LHCN-M2 (cell line): ENCODE results near the gene ADAM8. TPM values are rescaled to one million over a fixed set of nuclear protein-coding genes. Genes with fewer than 3 reads are reported as not detected.
"Not testable (repeated sequence)": the region's sequence is repeated elsewhere in the genome, so short reads cannot be mapped to it uniquely, and the experiment has no call there.

Source experiments
- DNase-seq: peaks from one replicate; pipeline ENCODE4 v3.0.0-alpha.2; 2012; ENCODE audit warnings: low read depth
- total RNA-seq: library from RNA; depleted of rRNA; stranded (reverse); fragments of >200 nt; gene quantifications from 2 replicates; pipeline ENCODE4 v1.2.3, GENCODE V29; 2014

The ADAM8 gene
- total RNA-seq, 1 experiment from 2014 or later: 0.57 TPM

GRCh38 chr10:133268532-133268931, 8.1 kb downstream of the ADAM8 start:
- DNase-seq: no peak

GRCh38 chr10:133267829-133268228, 8.8 kb downstream of the ADAM8 start:
- no peak for DNase-seq

DNA sequence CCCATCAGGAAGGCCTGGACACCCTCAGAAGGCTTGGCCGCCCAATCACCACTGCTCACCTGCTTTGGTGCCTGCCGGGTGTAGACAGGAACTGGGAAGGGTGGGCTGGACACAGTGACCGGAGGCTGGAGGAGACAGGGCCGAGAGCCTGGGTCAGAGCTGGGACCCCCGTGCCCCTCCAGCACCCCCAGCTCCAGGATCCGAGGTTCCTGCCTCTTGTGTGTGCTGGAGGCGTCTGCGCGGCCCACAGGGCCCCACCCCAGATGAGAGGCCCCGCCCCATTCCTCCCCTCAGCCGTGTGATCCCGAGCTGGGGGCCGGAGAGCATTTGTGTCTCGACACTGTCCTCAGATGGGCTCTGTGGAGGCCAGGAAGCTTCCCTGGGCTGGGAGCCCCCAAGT, 9.4 kb downstream of the ADAM8 start:
- no peak for DNase-seq

DNA sequence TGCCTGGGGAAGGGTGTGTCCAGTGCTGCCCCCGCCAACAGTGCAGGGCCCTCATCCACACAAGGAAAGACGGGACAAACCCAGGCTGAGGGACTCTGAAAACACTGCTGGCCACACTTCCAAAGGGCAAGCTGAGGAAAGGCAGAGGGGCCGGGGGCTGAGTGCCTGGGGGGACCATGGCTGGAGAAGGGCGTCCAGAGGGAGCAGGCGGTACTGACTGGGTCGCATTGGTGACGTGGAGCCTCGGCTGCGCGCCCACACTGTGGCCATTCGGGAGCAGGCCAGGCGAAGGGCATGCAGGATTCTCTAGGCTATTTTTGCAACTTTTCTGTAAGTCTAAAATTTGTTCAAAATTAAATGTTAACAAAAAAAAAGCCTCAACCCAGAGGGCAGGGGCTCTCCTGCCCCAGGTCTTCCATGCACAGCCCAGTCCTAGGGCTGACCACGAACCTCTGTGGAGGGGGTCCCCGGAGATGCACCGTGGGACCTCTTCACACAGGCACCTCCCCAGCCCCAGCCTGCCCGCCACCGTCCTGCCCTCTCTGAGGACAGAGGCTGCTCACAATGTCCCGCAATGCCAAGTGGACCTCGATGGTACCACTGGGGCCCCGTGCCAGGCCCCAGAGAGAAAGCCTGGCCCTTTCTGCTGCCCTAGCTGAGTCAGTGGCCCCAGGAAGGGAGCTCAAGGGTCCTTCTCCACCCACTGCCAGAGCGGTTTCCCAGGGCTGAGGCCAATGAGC, 10.4 kb downstream of the ADAM8 start:
- DNase-seq: no peak

GRCh38 chr10:133265052-133265451, 11.6 kb downstream of the ADAM8 start:
- not testable (repeated sequence) for DNase-seq

DNA sequence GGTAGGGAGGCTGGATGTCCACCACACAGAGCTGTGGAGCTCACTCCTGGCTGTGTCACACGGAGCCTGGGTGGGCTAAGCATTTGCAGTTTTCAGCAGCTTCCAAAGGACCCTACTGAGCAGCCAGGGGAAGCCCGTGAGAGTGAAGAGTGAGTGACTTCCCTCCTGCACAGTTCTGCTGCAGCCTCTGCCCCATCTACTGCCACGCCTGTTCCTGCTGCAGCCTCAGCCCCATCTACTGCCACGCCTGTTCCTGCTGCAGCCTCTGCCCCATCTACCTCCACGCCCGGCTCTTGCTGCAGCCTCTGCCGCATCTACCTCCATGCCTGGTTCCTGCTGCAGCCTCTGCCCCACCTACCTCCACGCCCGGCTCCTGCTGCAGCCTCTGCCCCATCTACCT, 12.2 kb downstream of the ADAM8 start:
- no peak for DNase-seq

DNA sequence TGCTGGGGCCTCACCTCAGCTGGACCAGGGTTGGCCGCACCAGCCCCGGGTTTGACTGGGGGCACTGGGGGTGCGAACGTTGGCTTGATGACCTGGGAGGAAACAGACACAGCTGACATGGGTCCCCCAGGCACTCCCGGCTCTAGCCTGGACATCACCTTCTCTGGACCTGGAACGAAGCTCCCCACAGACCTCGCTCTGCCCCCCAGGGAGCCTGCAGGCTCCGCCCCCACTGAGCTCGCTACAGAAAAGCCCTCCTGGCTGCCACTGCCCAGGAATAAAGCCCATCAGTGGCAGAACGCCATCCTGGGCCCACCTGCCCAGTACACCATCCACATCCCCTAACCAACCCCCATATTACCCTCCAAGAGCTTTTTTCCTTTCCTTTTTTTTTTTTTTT, 13.0 kb downstream of the ADAM8 start:
- DNase-seq: no peak

DNA sequence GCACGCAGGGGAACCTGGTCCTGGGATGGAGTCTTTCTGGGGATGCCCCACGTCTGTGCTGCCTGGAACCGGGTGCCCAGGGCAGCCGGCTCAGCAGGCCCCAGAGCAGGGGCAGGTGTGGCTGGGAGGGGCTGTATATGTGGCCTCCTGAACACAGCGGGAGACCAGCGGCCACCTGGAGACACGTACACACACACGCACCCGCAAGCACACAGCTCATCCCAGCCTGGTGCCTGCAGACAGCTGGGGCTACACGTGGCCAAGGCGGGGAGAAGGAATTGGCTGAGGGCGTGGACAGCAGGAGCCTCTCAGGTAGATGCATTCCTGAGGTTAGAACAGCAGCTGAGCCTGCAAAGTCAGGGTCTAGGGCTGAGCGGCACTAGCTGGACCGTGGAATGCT, 14.0 kb downstream of the ADAM8 start:
- no peak for DNase-seq

DNA sequence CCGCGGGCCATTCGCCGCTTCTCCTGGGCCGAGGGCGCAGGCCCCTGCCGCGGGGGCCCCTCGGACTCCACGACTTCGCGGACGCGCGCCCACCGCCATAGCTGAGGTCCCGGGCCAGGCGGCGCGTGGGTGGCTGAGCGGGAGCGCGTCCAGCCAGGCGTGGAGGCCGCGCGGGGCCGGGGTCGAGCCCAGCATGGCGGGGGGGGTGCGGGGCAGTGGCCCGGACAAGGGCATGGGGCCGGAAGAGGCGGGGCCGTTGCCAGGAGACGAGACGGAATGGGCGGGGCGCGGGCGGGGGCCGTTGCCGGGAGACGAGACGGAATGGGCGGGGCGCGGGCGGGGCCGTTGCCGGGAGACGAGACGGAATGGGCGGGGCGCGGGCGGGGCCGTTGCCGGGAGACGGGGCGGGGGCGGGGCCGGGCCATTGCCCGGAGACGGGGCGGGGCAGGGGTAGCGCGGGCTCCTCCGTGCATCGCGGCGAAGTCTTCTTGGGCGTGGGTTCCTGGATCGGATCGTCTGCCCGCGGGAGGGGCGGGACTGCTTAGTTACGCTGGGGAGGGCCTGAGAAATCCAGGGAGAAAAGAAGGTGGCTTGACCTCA, 14.8 kb downstream of the ADAM8 start:
- DNase-seq: peak; percentile 42

GRCh38 chr10:133260895-133261725, 15.6 kb downstream of the ADAM8 start:
- peak; percentile 30 for DNase-seq

GRCh38 chr10:133259602-133259989, 17.1 kb downstream of the ADAM8 start:
- no peak for DNase-seq

DNA sequence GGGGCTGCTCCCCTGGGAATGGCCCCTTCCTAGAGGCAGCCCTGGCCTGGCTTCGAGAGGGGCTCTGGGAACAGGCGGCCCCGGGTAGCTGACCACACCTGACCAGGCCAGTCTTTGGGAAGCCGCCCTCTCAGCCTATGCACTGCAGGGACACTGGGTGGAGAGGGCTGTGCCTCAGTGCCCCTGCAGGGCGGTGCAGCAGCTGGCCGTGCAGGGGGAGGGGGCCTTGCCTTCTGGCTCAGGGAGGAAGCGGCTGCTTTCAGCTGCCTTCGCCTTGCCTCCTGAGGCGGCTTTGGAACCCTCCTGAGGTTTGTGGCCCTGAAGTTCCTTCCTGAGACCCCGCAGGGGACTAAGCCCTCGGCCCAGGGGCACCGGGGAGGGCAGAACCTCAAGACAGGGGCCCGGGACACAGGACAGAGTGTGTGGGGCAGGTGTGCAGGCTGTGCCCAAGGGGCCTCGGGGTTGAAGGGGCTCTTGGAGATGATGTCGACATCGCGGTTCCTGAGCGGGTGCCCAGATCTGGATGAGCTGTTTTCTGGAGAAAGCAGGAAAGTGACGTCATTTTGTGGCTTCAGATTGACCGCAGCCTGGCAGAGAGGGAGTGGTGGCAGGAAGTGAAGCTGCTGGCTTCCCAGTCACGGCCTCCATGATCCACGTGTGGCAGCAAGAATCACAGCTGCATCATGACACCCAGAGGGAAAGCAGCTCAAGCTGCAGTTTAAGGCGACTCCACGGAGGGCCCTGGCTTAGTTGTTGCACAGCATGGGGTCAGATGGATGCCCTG, 17.7 kb downstream of the ADAM8 start:
- DNase-seq: peak; percentile 99

GRCh38 chr10:133258066-133258817, 18.4 kb downstream of the ADAM8 start:
- no peak for DNase-seq

GRCh38 chr10:133257489-133258065, 19.1 kb downstream of the ADAM8 start:
- no peak for DNase-seq

GRCh38 chr10:133255323-133255722, 21.3 kb downstream of the ADAM8 start:
- DNase-seq: no peak

GRCh38 chr10:133254421-133255120, 22.1 kb downstream of the ADAM8 start:
- DNase-seq: no peak

DNA sequence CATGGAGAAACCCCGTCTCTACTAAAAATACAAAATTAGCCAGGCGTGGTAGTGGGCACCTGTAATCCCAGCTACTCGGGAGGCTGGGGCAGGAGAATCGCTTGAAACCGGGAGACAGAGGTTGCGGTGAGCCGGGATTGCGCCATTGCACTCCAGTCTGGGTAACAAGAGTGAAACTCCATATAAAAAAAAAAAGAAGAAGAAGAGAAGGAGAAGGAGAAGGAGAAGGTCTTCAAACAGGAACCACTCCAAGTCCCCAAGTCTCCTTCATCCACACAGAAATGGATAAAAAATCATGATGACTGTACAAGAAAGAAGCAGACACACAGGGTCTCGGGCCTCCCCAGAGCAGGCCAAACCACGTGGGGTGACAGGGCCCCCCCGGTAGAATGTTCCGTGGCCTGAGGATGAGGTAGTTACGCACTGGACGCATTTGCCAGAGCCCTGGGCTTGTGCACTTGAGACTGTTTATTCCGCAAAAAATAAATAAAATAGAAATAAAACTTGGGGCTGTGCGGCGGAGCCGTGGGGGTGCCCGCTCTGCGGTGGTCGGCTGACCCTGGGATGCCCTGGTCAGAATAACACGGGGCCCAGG, 23.2 kb downstream of the ADAM8 start:
- DNase-seq: no peak

GRCh38 chr10:133252223-133252552, 24.5 kb downstream of the ADAM8 start:
- DNase-seq: no peak

DNA sequence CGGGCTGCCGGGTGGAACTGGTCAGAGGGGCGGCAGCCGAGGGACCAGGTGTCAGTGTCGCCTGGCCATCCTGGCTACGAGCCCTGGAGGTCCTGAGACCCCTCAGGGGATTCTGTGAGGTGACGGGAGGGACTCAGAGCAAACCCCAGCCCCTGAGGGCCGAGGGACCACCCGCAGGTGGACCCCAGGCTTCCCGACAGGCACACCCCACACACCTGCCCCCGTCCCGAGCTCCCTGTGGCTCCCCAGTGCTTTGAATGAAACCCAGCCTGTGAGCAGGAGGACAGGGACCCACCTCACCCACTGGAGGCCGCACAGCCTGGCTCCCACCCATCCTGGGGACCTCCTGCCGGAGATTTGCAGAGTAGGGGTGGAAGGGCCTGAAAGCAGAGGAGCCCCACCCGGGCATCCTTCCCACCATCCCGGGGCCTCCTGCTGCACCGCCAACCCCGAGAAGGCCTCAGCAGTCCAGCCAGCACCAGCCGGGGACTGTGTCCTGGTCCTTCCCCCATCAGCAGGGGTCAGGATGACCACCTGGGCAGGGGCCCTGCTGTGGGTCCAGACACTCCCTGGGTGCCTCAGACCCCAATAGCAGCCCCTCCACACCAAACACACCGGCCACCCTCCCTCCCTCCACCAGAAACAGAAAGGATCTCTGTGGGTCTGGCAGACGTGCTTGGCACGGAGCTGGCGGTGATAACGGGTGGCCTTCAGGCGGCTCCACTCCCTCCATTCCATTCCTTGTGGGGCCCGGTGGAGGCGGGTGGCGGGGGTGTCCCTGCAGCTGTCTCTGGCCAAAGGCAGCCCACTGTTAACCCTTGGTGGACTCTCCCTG, 25.1 kb downstream of the ADAM8 start:
- no peak for DNase-seq
